ENCODE data around the gene DGKB.

- TF ChIP-seq CTCF (conservative IDR thresholded peaks at IDR 0.05 in 1 of 2, IDR thresholded peaks at IDR 0.05 in 1 of 2; ENCODE audit: low read depth in 1 of 2, low read length in 2 of 2) (no peak), EZH2 (IDR thresholded peaks at IDR 0.05; ENCODE audit: low read length, missing control alignments) (no peak)
Measured at GRCh38 chr7:14690075-14690474, 212.5 kb downstream of the DGKB start.
